Measurements from ENCODE around the gene TRIM59.
A peak's percentile ranks its signal among the peaks of the same experiment; 100 is the strongest.

Gene TRIM59

DNA sequence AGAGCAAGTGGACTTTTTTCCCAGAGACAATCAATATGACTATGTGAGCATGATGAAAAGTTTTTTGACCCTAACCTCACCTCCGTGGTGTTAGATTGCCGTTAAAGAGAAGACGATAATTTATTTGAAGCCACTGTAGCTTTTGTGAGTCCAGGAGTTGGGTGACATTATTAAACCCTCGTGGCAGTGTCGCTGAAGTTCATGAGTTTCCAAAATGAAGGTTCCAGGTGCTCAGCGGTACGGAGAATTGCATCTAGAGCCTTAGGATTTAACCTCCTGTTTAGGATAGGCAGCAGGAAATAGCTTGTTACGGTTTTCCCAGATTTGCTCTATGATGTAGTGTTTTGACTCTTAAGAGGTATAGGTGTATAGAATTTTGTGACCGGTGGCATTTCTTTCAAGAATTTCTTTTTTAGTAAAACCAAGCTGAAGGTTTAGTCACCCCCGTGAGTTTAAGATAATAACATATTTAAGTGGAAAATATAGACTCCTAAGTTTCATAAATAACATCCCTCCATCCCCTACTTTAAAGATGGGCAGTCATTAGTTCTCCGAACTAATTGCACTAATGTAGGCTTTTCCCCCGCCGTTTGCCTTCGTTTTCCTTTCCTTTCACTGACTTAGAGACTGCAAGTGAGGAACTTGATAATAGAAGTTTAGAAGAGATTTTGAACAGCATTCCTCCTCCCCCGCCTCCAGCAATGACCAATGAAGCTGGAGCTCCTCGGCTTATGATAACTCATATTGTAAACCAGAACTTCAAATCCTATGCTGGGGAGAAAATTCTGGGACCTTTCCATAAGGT is 48.1 kb downstream of the TRIM59 start:
- Histone ChIP-seq H3K18ac (ENCODE audit: low read length) (no peak overlapping the region), H3K27ac (ENCODE audit: low read depth, low read length) (no peak overlapping the region), H2BK5ac (ENCODE audit: low read length) (no peak overlapping the region), H3K4ac (ENCODE audit: low read depth, low read length) (no peak overlapping the region), H4K5ac (ENCODE audit: low read length) (no peak overlapping the region), H3K79me2 (ENCODE audit: control insufficient read depth, insufficient read depth, low read length) (peaks cover 44% of the 10 kb centered on the region), H2AK5ac (ENCODE audit: low read length) (no peak overlapping the region), H3K23ac (ENCODE audit: low read length) (no peak overlapping the region), H3K4me3 (ENCODE audit: low read length) (peak overlapping the region; percentile 98), H4K8ac (ENCODE audit: low read depth, low read length) (no peak overlapping the region), H2BK15ac (replicated peaks; ENCODE audit: low read depth) (no peak overlapping the region), H3K9ac (ENCODE audit: low read length) (peak overlapping the region; percentile 98), H3K27me3 (ENCODE audit: insufficient read depth, low read length, poor library complexity) (no peaks in the 10 kb centered on the region), H3K79me1 (ENCODE audit: low read length) (no peaks in the 10 kb centered on the region), H3K56ac (ENCODE audit: low read length) (peak overlapping the region; percentile 96), H3K36me3 (ENCODE audit: control insufficient read depth, insufficient read depth, low read length) (no peaks in the 10 kb centered on the region), H3K4me1 (ENCODE audit: control insufficient read depth, low read depth, low read length) (no peaks in the 10 kb centered on the region), H3K4me2 (ENCODE audit: low read length) (peak overlapping the region; percentile 57), H2BK120ac (ENCODE audit: low read depth, low read length) (no peak overlapping the region)
- no CpG with 5 or more reads among the region's 16 CpGs for WGBS (ENCODE audit: extremely low coverage, insufficient coverage, low lambda C conversion rate)
- peak; percentile 19 for DNase-seq

- Histone ChIP-seq H3K27ac (ENCODE audit: low read depth, low read length) (no peak overlapping the region), H4K5ac (ENCODE audit: low read length) (no peak overlapping the region), H2BK120ac (ENCODE audit: low read depth, low read length) (no peak overlapping the region), H3K4me1 (ENCODE audit: control insufficient read depth, low read depth, low read length) (no peaks in the 10 kb centered on the region), H3K4ac (ENCODE audit: low read depth, low read length) (no peak overlapping the region), H3K56ac (ENCODE audit: low read length) (peak overlapping the region; percentile 96), H3K27me3 (ENCODE audit: insufficient read depth, low read length, poor library complexity) (no peaks in the 10 kb centered on the region), H3K79me2 (ENCODE audit: control insufficient read depth, insufficient read depth, low read length) (peaks cover 44% of the 10 kb centered on the region), H3K4me2 (ENCODE audit: low read length) (peak overlapping the region; percentile 57), H3K23ac (ENCODE audit: low read length) (peak overlapping the region; percentile 85), H2AK5ac (ENCODE audit: low read length) (no peak overlapping the region), H3K36me3 (ENCODE audit: control insufficient read depth, insufficient read depth, low read length) (no peaks in the 10 kb centered on the region), H2BK15ac (replicated peaks; ENCODE audit: low read depth) (no peak overlapping the region), H3K4me3 (ENCODE audit: low read length) (peak overlapping the region; percentile 98), H3K9ac (ENCODE audit: low read length) (peak overlapping the region; percentile 98), H4K8ac (ENCODE audit: low read depth, low read length) (no peak overlapping the region), H2BK5ac (ENCODE audit: low read length) (no peak overlapping the region), H3K18ac (ENCODE audit: low read length) (peak overlapping the region; percentile 99), H3K79me1 (ENCODE audit: low read length) (no peaks in the 10 kb centered on the region)
- peak; percentile 28 for DNase-seq
- WGBS (ENCODE audit: extremely low coverage, insufficient coverage, low lambda C conversion rate), result no CpG with 5 or more reads among the region's 51 CpGs
Measured at GRCh38 chr3:160400702-160401150, 48.9 kb downstream of the TRIM59 start.

- H3K79me2 ChIP-seq (ENCODE audit: control insufficient read depth, insufficient read depth, low read length), result peaks cover 43% of the 10 kb centered on the region
- H3K36me3 ChIP-seq (ENCODE audit: control insufficient read depth, insufficient read depth, low read length), result no peaks in the 10 kb centered on the region
- H4K8ac ChIP-seq (ENCODE audit: low read depth, low read length), result peak overlapping the region; percentile 60
- H4K5ac ChIP-seq (ENCODE audit: low read length), result no peak overlapping the region
- DNase-seq, result no peak
- H2BK15ac ChIP-seq (replicated peaks; ENCODE audit: low read depth), result no peak overlapping the region
- H3K4ac ChIP-seq (ENCODE audit: low read depth, low read length), result peak overlapping the region; percentile 64
- peak overlapping the region; percentile 30 for H3K23ac ChIP-seq (ENCODE audit: low read length)
- no peaks in the 10 kb centered on the region for H3K79me1 ChIP-seq (ENCODE audit: low read length)
- WGBS (ENCODE audit: extremely low coverage, insufficient coverage, low lambda C conversion rate), result no CpG with 5 or more reads among the region's 49 CpGs
- peak overlapping the region; percentile 69 for H2BK120ac ChIP-seq (ENCODE audit: low read depth, low read length)
- H2BK5ac ChIP-seq (ENCODE audit: low read length), result peak overlapping the region; percentile 47
- no peak overlapping the region for H2AK5ac ChIP-seq (ENCODE audit: low read length)
- H3K4me1 ChIP-seq (ENCODE audit: control insufficient read depth, low read depth, low read length), result no peaks in the 10 kb centered on the region
- H3K27ac ChIP-seq (ENCODE audit: low read depth, low read length), result peak overlapping the region; percentile 97
- H3K4me3 ChIP-seq (ENCODE audit: low read length), result peak overlapping the region; percentile 98
- peak overlapping the region; percentile 99 for H3K18ac ChIP-seq (ENCODE audit: low read length)
- H3K4me2 ChIP-seq (ENCODE audit: low read length), result peak overlapping the region; percentile 56
- H3K9ac ChIP-seq (ENCODE audit: low read length), result peak overlapping the region; percentile 98
- H3K56ac ChIP-seq (ENCODE audit: low read length), result peak overlapping the region; percentile 96
- no peaks in the 10 kb centered on the region for H3K27me3 ChIP-seq (ENCODE audit: insufficient read depth, low read length, poor library complexity)
Measured at GRCh38 chr3:160400030-160400701, 49.4 kb downstream of the TRIM59 start.

DNA sequence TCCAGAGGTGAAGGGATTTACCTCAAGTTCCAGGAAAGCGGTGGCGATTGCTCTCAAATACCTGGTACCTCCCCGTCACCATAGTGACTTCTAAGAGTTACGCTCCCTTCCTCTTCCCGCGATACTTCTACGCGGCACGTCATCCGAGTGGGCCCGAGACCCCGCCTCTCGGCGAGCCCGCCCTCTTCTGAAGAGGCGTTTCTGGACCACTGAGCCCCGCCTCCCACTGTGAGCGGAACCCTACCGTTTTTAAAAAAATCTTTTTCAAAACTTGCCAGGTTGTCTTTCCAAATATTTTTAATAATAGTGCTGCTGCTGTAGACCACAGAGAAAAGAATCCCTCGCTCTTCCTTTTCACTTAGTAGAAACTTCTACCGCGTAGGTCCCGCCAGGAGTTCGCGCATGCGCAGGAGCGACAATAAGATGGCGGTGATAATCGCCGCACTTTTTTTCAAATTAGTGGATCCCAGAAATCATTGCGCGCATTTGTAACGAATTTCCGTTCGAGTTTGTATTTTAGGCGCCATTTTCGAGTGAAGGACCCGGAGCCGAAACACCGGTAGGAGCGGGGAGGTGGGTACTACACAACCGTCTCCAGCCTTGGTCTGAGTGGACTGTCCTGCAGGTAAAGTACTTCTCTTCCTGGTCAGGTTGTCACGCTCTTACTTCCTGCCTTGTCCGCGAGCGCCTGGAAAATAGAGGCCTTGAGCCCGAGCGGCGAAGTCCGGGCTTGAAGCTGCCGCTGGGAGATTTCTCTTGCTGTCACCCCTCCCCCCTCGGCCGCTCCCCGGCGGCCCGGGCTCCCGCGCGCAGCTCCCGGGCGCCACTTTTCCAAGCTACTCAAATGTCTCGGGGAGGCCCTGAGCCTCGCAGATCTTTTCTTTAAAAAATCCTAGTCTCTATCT is 50.2 kb downstream of the TRIM59 start, which contains the start of the genes IFT80 and SMC4:
IFT80 (minus strand) TSS at position 101 of the 905 bp plus-strand sequence. CDS start 14,625 bp downstream, outside the sequence.
SMC4 (plus strand) TSS at position 526 of the 905 bp plus-strand sequence. CDS start 1,177 bp downstream, outside the sequence.
- Histone ChIP-seq H3K27me3 (ENCODE audit: insufficient read depth, low read length, poor library complexity) (no peaks in the 10 kb centered on the region), H3K18ac (ENCODE audit: low read length) (peak within 1 kb of the TSS; percentile 99), H2BK15ac (replicated peaks; ENCODE audit: low read depth) (peak within 1 kb of the TSS; percentile 88), H3K79me2 (ENCODE audit: control insufficient read depth, insufficient read depth, low read length) (peaks cover 40% of the 10 kb centered on the region), H3K9ac (ENCODE audit: low read length) (peak within 1 kb of the TSS; percentile 98), H3K56ac (ENCODE audit: low read length) (peak within 1 kb of the TSS; percentile 96), H3K27ac (ENCODE audit: low read depth, low read length) (peak within 1 kb of the TSS; percentile 97), H3K79me1 (ENCODE audit: low read length) (no peaks in the 10 kb centered on the region), H4K8ac (ENCODE audit: low read depth, low read length) (peak within 1 kb of the TSS; percentile 60), H2BK120ac (ENCODE audit: low read depth, low read length) (peak within 1 kb of the TSS; percentile 69), H3K36me3 (ENCODE audit: control insufficient read depth, insufficient read depth, low read length) (no peaks in the 10 kb centered on the region), H3K4me1 (ENCODE audit: control insufficient read depth, low read depth, low read length) (no peaks in the 10 kb centered on the region), H3K4me2 (ENCODE audit: low read length) (peak within 1 kb of the TSS; percentile 56), H3K23ac (ENCODE audit: low read length) (peak within 1 kb of the TSS; percentile 30), H2BK5ac (ENCODE audit: low read length) (peak within 1 kb of the TSS; percentile 88), H4K5ac (ENCODE audit: low read length) (no peak within 1 kb of the TSS), H2AK5ac (ENCODE audit: low read length) (no peak within 1 kb of the TSS), H3K4ac (ENCODE audit: low read depth, low read length) (peak within 1 kb of the TSS; percentile 64), H3K4me3 (ENCODE audit: low read length) (peak within 1 kb of the TSS; percentile 98)
- WGBS (ENCODE audit: extremely low coverage, insufficient coverage, low lambda C conversion rate), result no CpG with 5 or more reads among the region's 63 CpGs
- peak; percentile 99 for DNase-seq

GRCh38 chr3:160398820-160399124 is 50.8 kb downstream of the TRIM59 start:
- no peak overlapping the region for H4K8ac ChIP-seq (ENCODE audit: low read depth, low read length)
- peaks cover 34% of the 10 kb centered on the region for H3K79me2 ChIP-seq (ENCODE audit: control insufficient read depth, insufficient read depth, low read length)
- H3K56ac ChIP-seq (ENCODE audit: low read length), result peak overlapping the region; percentile 94
- H3K27me3 ChIP-seq (ENCODE audit: insufficient read depth, low read length, poor library complexity), result no peaks in the 10 kb centered on the region
- H2BK120ac ChIP-seq (ENCODE audit: low read depth, low read length), result no peak overlapping the region
- no peaks in the 10 kb centered on the region for H3K36me3 ChIP-seq (ENCODE audit: control insufficient read depth, insufficient read depth, low read length)
- H3K27ac ChIP-seq (ENCODE audit: low read depth, low read length), result peak overlapping the region; percentile 66
- H3K4me3 ChIP-seq (ENCODE audit: low read length), result peak overlapping the region; percentile 92
- no peak for DNase-seq
- H2BK5ac ChIP-seq (ENCODE audit: low read length), result no peak overlapping the region
- peak overlapping the region; percentile 88 for H3K9ac ChIP-seq (ENCODE audit: low read length)
- H3K4ac ChIP-seq (ENCODE audit: low read depth, low read length), result no peak overlapping the region
- H4K5ac ChIP-seq (ENCODE audit: low read length), result no peak overlapping the region
- no CpG with 5 or more reads among the region's 9 CpGs for WGBS (ENCODE audit: extremely low coverage, insufficient coverage, low lambda C conversion rate)
- H2BK15ac ChIP-seq (replicated peaks; ENCODE audit: low read depth), result no peak overlapping the region
- no peak overlapping the region for H3K23ac ChIP-seq (ENCODE audit: low read length)
- no peak overlapping the region for H2AK5ac ChIP-seq (ENCODE audit: low read length)
- H3K4me2 ChIP-seq (ENCODE audit: low read length), result peak overlapping the region; percentile 43
- H3K79me1 ChIP-seq (ENCODE audit: low read length), result no peaks in the 10 kb centered on the region
- no peaks in the 10 kb centered on the region for H3K4me1 ChIP-seq (ENCODE audit: control insufficient read depth, low read depth, low read length)
- H3K18ac ChIP-seq (ENCODE audit: low read length), result peak overlapping the region; percentile 95
